ENCODE results near the gene CRABP2. TPM values are rescaled to one million over a fixed set of nuclear protein-coding genes. Genes with fewer than 3 reads are reported as not detected.
A peak's percentile ranks its signal among the peaks of the same experiment; 100 is the strongest.

CRABP2 gene
- total RNA-seq, 4 donors from 2014 or later = 2.4 to 16.5 (median 4.0) TPM

DNA sequence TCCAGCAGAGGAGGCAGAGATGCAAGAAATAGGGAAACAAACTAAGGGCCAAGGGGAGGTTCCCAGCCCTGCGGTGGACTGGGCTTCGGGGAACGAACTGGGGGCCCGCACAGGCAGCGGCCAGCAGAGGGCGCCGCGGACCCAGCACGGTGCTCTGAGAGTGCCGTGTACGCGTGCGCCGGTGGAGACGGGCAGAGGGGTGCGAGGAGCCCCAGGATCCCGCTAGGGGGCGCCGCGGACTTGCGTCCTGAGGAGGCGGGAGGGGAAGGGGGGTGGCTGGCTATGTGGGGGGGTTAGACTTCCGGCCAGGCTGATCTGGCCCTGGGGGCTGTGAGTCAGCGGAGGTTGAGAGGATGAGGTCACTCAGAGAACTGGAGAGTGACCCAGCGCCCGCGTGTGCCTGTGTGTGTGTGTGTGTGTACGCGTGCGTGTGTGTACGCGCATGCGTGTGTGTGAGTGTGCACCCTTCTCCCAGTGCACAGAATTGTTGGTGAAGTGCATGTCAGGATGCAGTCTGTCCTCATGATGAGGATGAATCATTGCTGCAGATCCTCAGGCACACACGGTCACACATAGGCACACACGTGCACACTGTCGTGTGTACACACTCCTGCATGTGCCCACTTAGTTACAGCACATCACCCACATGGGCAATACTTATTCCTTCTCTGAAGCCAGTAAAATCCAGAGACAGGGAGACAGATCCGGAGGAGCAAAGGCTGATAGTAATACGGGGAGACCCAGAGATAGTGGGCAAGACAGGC, 45.2 kb downstream of the CRABP2 start:
- TF ChIP-seq, protein P1, sequence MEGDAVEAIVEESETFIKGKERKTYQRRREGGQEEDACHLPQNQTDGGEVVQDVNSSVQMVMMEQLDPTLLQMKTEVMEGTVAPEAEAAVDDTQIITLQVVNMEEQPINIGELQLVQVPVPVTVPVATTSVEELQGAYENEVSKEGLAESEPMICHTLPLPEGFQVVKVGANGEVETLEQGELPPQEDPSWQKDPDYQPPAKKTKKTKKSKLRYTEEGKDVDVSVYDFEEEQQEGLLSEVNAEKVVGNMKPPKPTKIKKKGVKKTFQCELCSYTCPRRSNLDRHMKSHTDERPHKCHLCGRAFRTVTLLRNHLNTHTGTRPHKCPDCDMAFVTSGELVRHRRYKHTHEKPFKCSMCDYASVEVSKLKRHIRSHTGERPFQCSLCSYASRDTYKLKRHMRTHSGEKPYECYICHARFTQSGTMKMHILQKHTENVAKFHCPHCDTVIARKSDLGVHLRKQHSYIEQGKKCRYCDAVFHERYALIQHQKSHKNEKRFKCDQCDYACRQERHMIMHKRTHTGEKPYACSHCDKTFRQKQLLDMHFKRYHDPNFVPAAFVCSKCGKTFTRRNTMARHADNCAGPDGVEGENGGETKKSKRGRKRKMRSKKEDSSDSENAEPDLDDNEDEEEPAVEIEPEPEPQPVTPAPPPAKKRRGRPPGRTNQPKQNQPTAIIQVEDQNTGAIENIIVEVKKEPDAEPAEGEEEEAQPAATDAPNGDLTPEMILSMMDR (IDR thresholded peaks at IDR 0.05; ENCODE audit: low read depth) = no peak

- TF ChIP-seq, protein P1 (IDR thresholded peaks at IDR 0.05; ENCODE audit: low read depth) = no peak
Measured at GRCh38 chr1:156659661-156659987, 45.8 kb downstream of the CRABP2 start.

DNA sequence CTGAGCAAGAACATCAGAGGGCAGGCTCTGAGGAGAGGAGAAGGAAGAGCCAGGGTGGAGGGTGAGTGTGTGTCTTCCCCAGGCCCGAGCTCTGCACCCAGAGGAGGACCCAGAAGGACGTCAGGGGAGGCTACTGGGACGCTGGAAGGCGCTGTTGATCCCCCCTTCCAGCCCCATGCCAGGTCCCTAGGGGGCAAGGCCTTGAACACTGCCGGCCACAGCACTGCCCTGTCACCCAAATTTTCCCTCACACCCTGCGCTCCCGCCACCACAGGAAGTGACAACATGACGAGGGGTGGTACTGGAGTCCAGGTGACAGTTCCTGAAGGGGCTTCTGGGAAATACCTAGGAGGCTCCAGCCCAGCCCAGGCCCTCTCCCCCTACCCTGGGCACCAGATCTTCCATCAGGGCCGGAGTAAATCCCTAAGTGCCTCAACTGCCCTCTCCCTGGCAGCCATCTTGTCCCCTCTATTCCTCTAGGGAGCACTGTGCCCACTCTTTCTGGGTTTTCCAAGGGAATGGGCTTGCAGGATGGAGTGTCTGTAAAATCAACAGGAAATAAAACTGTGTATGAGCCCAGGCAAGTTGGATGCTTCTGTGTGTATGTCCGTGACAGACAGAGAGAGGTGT, 46.3 kb downstream of the CRABP2 start:
- TF ChIP-seq, protein P1 (IDR thresholded peaks at IDR 0.05; ENCODE audit: low read depth) = no peak

GRCh38 chr1:156658496-156658895, 46.9 kb downstream of the CRABP2 start:
- TF ChIP-seq, protein P1 (IDR thresholded peaks at IDR 0.05; ENCODE audit: low read depth) = no peak

- TF ChIP-seq, protein P1 (IDR thresholded peaks at IDR 0.05; ENCODE audit: low read depth) = no peak
Measured at GRCh38 chr1:156657741-156658319, 47.6 kb downstream of the CRABP2 start.

GRCh38 chr1:156656806-156657740, 48.3 kb downstream of the CRABP2 start:
- TF ChIP-seq, protein P1 (IDR thresholded peaks at IDR 0.05; ENCODE audit: low read depth) = peak; percentile 63

Data from subcutaneous adipose tissue (tissue), 4 donors.